ENCODE measurements around the gene THBS2. TPM values are rescaled to one million over a fixed set of nuclear protein-coding genes. Genes with fewer than 3 reads are reported as not detected.

Gene THBS2
- total and polyA plus RNA-seq, 10 of the 15 experiments (the other 5 are each of a cell fraction or from before 2014, with no cell fraction given): 0.07 to 0.10 TPM; not detected in 8

DNA sequence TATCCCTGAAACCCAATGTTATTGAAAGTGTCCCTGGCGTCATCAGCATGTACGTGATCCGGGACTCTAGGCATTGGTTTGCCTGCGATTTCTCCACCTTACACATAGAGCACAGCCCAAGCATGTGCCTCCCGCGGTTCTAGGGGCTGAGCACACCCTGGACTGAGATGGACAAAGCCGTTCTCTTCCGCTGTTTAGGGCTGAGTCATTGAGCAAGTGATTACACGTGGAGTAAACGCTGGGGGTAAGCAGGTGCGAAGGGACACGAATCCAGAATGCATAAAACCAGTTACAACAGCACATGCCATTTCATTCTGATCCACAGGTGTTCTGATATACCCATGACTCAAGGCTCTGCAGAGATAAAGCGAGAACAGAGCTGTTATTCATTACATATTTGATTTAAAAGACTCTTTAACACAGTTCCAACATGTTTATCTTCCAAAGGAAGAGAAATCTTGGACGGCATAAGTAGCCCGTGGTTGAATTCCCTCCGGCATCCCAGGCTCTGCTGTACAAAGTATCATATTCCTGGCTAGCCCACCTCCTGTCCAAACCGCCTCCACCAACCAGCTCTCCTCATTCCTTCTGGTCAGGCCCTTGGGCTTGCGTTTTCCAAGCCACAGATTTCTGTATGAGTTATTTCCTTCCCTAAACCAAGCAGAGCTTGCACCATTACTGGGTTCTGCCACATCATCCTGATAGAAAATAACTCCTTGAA lies 36.1 kb upstream of the THBS2 start:
- intact Hi-C loops (cut with micrococcal nuclease; ENCODE audit: unreplicated experiment): no loop called here
- CTCF ChIA-PET: no interaction called here
- WGBS (ENCODE audit: insufficient coverage, insufficient replicate concordance, low lambda C conversion rate, missing lambda C conversion rate): 34% methylated on average over 18 of the region's 18 CpGs
- Histone ChIP-seq H3K27ac (ENCODE audit: control insufficient read depth, insufficient read depth) (no peak overlapping the region), H3K27me3 (replicated peaks in 1 of 2; ENCODE audit: control insufficient read depth in 2 of 2, insufficient read depth in 2 of 2, low read length in 1 of 2) (no peaks in the 10 kb centered on the region), H3K4me3 (no peak overlapping the region), H3K79me2 (ENCODE audit: control insufficient read depth, insufficient read depth, low read length) (no peaks in the 10 kb centered on the region), H2AFZ (ENCODE audit: control insufficient read depth, low read depth, low read length) (no peak overlapping the region), H3K9ac (ENCODE audit: control insufficient read depth, insufficient read depth, low read length) (no peak overlapping the region), H3K4me1 (ENCODE audit: control insufficient read depth, insufficient read depth, low read length) (no peaks in the 10 kb centered on the region), H3K36me3 (ENCODE audit: control insufficient read depth in 2 of 2, insufficient read depth in 2 of 2, low read length in 1 of 2) (no peaks in the 10 kb centered on the region), H4K20me1 (ENCODE audit: control insufficient read depth, insufficient read depth) (no peaks in the 10 kb centered on the region), H3K9me3 (replicated peaks; ENCODE audit: control insufficient read depth, insufficient read depth, low read length) (no peaks in the 10 kb centered on the region), H3K4me2 (ENCODE audit: control insufficient read depth, insufficient read depth) (no peak overlapping the region)
- DNase-seq (ENCODE audit: low read depth, low spot score) (no peak), ATAC-seq (no peak), FAIRE-seq (no peak)
- in situ Hi-C loops (cut with MboI): no loop called here
- RAD21 ChIA-PET (ENCODE audit: unreplicated experiment): no interaction called here
- POLR2A ChIA-PET: no interaction called here
- TF ChIP-seq CBX3 (IDR thresholded peaks at IDR 0.05; ENCODE audit: borderline replicate concordance, low read depth) (no peak), ZNF622 (IDR thresholded peaks at IDR 0.05) (no peak), TCF7 (IDR thresholded peaks at IDR 0.05; ENCODE audit: borderline replicate concordance) (no peak), TAF1 (IDR thresholded peaks at IDR 0.05; ENCODE audit: borderline replicate concordance, low read depth, low read length) (no peak), MEF2B (IDR thresholded peaks at IDR 0.05; ENCODE audit: partially characterized antibody, poor library complexity, severe bottlenecking) (no peak), SMARCA5 (IDR thresholded peaks at IDR 0.05) (no peak), KDM1A (IDR thresholded peaks at IDR 0.05; ENCODE audit: borderline replicate concordance) (no peak), JUNB (IDR thresholded peaks at IDR 0.05) (no peak), GATAD2B (conservative IDR thresholded peaks at IDR 0.05; ENCODE audit: low read depth) (no peak), ZNF274 (IDR thresholded peaks at IDR 0.05; ENCODE audit: insufficient read depth, insufficient read length) (no peak), SMAD5 (IDR thresholded peaks at IDR 0.05; ENCODE audit: low read depth) (no peak)
- SMC1A ChIA-PET (ENCODE audit: uncharacterized antibody, unreplicated experiment): no interaction called here
- no TSS peak for BruUV-seq (replicated peaks)

All from GM12878 (cell line).